ENCODE results near the gene PVALEF.

PVALEF gene

DNA sequence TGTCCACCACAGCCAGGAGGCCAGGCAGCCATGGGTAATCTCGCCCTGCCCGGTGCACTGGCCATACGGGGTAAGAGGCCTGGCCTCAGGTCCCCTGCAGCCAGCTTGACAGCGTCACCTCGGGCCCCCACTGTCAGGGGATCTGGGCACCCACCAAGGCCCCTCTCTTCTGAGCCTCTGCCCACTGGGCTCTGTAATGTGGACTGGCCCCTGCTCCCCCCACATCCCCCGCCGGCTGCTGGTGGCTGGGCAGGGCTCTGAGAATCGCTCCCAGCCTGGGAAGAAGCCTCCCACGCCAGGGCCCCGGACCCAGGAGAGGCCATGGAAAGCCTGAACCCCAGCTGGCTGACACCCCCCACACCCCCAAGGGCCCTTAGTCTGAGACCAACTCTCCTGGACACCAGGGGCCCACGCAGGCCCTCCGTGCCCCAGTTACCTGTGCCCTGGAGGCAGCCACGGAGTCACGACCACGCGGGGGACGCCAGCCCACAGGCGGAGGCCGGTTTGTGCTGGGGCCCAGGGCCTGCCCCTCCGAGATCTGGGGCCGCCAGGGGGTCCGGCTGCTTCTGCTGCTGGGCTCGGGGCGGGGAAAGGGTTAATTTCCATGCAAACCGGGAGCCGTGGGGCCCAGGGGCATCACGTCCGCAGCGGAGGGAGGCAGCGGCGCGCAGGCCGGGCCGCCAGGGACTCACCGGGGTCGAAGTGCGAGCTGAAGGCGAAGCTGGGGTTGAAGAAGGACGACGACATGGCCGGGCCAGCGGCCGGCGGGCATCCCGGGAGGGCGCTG lies at the start of gene PVALEF:
Gene PVALEF, plus strand, starts transcription at position 262 of the 787 bp plus-strand sequence. CDS start 15,720 bp downstream, outside the sequence.
- Mint-ChIP-seq H3K36me3 (no peaks in the 10 kb centered on the region), H3K27ac (no peak within 1 kb of the TSS), H3K4me3 (peak within 1 kb of the TSS; percentile 47), H3K9me3 (ENCODE audit: low read depth) (no peaks in the 10 kb centered on the region), H3K4me1 (ENCODE audit: low read depth) (peaks cover 3% of the 10 kb centered on the region), H3K27me3 (peaks cover 5% of the 10 kb centered on the region)

DNA sequence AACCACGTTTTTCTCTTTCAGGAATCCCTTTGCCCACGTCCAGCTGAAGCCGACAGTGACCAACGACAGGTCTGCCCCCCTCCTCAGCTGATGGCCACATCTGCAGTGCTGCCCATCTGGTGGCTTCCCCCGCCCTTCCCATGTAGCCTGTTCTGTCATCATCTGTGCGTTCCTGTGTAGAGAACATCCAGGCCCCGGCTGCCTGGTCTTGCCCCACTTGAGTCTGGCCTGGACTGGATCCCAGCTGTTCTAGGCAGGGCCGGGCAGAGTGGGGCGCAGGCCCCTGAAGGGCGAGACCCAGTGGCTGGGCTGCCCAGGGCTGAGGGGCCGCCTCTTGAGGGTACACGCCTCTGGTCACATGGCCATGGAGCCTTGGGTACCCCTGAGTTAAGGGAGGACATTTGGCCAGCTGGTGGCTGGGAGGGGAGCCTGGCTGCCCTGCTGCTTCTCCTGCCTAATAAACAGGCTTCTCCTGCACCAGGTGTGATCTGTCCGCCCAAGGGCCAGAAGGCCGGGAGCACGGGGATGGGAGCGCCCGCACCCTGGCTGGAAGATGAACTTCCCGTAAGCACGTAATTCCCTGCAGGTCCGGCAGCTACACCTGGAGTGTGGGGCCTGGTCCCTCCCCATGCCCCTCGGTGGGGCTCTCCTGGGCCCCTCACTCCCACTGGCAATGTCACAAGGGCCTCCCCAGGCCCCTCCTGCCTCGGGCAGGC lies 49.4 kb upstream of the PVALEF start:
- Mint-ChIP-seq H3K9me3 (ENCODE audit: low read depth) (no peaks in the 10 kb centered on the region), H3K4me1 (ENCODE audit: low read depth) (no peaks in the 10 kb centered on the region), H3K27me3 (no peaks in the 10 kb centered on the region), H3K4me3 (no peak overlapping the region), H3K36me3 (no peaks in the 10 kb centered on the region), H3K27ac (no peak overlapping the region)

DNA sequence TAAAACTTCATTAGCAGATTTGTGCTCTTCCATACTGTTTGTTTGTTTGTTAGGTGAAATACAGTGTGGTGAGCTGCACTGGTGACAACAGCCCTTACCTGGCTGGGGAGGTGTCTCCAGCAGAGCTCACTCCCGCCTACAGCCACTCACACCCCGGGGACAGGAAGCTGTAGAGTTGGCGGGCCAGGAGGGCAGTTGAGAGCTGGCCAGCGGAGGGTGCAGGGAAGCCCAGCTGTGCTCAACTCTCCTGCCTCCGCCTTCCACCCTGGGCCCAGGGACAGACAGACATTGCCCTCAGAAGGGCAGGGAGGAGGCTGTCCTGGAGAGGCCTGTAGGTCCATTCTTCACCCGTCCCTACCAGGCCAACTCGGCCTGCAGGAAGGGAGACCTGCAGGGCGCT lies 48.6 kb upstream of the PVALEF start:
- no peaks in the 10 kb centered on the region for H3K9me3 Mint-ChIP-seq (ENCODE audit: low read depth)
- H3K4me3 Mint-ChIP-seq = no peak overlapping the region
- no peak overlapping the region for H3K27ac Mint-ChIP-seq
- no peaks in the 10 kb centered on the region for H3K27me3 Mint-ChIP-seq
- H3K36me3 Mint-ChIP-seq = no peaks in the 10 kb centered on the region
- H3K4me1 Mint-ChIP-seq (ENCODE audit: low read depth) = no peaks in the 10 kb centered on the region

DNA sequence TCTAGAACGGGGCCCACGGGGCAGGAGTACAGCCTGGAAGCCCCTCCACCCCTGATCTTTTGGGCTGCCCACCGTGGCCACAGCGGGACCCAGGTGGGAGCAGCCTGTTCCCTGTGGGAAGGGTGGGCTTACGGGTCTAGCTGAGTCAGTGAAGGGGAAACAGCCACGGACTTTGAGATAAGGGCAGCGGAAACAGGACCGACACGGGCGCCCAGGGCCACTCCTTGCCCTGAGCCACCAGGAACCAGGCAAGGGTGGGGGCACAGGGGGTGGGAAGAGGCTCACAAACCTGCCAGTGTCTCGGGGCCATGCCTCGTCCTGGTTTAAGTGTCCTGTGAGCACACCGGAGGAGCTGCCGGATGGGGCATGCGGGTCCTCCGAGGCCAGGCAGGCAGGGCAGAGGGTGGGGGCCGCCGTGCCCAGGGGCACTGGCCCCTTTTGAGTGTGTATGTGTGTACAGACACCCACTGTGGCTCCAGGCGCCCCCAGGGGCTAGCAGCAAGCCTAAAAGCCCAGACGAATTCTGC lies 47.6 kb upstream of the PVALEF start:
- no peak overlapping the region for H3K4me3 Mint-ChIP-seq

DNA sequence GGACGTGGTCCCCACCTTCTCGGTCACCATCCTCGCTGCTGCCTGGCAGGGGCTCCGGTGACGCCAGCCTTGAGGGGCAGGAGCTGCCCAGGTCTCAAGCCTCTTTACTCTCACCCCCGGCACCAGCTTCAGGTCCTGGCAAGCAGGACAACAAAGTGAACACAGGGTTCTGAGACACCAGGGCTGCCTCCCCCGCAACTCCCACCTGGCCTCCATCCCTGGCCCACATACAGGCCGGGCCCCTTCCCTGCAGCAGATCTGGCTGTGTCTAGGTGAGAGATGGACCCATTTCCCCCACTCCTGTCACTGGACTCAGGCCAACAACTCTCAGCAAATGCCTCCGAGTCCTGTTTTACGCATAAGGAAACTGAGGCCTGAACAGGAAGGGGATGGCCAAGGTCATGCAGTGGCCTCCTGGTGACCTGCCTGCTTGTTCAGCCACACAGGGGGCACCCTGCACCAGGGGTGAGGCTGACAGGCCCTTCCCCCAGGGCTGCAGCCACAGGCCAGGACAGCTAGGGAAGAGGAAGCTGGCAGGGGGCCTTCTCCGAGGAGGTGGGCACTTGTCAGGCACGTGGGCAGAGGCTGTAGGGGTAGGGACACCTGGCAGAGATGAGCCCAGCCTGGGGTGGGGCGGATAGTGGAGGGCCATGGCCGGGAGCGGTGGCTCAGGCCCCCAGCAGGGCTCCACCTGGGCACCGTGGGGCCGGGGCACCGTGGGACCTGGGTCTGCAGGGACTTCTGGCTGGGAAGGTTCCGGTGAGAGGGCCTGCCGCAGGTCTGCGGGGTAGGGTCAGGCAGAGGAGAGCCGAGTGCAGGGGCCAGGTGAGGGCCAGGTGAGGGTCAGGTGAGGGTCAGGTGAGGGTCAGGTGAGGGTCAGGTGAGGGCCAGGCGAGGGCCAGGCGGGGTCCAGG lies 46.7 kb upstream of the PVALEF start:
- Mint-ChIP-seq H3K36me3 (no peaks in the 10 kb centered on the region), H3K27ac (no peak overlapping the region), H3K27me3 (no peaks in the 10 kb centered on the region), H3K4me3 (peak overlapping the region; percentile 37), H3K4me1 (ENCODE audit: low read depth) (no peaks in the 10 kb centered on the region), H3K9me3 (ENCODE audit: low read depth) (no peaks in the 10 kb centered on the region)

More for the DNA sequence above, 47.6 kb upstream of the PVALEF start:
- Mint-ChIP-seq H3K27me3 (no peaks in the 10 kb centered on the region), H3K27ac (no peak overlapping the region), H3K36me3 (no peaks in the 10 kb centered on the region), H3K9me3 (ENCODE audit: low read depth) (no peaks in the 10 kb centered on the region), H3K4me1 (ENCODE audit: low read depth) (no peaks in the 10 kb centered on the region)

DNA sequence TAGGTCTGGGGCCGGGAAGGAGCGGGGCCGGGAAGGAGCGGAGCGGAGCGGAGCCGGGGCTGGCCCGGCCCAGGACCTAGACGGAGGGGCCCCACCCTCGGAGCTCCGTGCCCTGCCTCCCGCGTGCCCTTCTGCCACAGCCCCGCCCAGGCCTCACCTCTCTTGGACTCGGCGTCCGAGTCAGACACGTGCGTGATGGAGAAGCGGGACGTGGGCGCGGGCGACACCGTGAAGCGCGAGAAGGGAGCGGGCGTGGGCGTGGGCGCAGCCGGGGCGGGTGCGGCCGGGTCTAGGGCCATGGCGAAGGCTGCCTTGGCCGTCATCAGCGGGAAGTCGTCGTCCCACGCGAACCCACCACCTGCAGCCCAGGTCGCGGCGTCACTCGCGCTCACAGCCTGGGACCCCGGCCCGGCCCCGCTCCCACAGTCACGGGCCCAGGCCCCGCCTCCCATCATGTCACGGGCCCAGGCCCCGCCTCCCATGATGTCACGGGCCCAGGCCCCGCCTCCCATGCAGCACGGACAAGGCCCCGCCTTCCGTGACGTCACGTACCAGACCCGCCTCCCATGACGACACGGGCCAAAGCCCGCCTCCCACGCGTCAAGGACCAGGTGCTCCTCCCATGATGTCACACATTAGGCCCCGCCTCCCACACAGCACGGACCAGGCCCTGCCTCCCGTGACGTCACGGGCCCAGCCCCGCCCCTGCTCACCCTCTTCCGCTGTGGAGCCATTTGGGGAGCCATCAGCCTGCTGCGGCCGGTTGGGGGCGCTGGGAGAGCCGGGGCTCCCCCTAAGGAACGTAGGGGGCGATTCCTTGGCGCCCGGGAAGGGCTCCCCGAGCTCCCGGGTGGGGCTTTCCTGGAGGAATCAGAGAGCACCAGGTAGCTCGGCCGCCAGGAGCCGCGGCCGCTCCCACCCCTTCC lies 45.8 kb upstream of the PVALEF start:
- H3K4me1 Mint-ChIP-seq (ENCODE audit: low read depth) = no peaks in the 10 kb centered on the region
- no peak overlapping the region for H3K27ac Mint-ChIP-seq

DNA sequence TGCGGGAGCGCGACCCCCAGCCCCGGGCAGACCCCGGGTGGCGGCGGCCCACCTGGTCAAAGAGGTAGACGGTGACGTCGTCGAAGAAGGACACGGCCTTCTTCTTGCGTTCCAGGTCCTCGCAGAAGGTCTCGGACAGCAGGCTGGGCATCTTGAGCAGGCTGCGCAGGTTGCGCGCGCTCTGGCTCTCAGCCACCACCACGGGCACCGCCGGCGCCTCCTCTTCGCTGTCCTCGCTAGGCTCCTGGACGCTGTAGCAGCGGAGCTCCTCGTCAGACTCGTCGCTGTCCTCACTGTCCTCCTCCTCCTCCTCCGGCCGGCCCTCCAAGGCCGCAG lies 45.2 kb upstream of the PVALEF start:
- Mint-ChIP-seq H3K9me3 (ENCODE audit: low read depth) (no peaks in the 10 kb centered on the region), H3K27ac (no peak overlapping the region), H3K36me3 (no peaks in the 10 kb centered on the region), H3K27me3 (no peaks in the 10 kb centered on the region), H3K4me1 (ENCODE audit: low read depth) (no peaks in the 10 kb centered on the region), H3K4me3 (no peak overlapping the region)

More for the DNA sequence above, 45.8 kb upstream of the PVALEF start:
- H3K36me3 Mint-ChIP-seq = no peaks in the 10 kb centered on the region
- H3K27me3 Mint-ChIP-seq = no peaks in the 10 kb centered on the region
- no peaks in the 10 kb centered on the region for H3K9me3 Mint-ChIP-seq (ENCODE audit: low read depth)
- H3K4me3 Mint-ChIP-seq = peak overlapping the region; percentile 49

DNA sequence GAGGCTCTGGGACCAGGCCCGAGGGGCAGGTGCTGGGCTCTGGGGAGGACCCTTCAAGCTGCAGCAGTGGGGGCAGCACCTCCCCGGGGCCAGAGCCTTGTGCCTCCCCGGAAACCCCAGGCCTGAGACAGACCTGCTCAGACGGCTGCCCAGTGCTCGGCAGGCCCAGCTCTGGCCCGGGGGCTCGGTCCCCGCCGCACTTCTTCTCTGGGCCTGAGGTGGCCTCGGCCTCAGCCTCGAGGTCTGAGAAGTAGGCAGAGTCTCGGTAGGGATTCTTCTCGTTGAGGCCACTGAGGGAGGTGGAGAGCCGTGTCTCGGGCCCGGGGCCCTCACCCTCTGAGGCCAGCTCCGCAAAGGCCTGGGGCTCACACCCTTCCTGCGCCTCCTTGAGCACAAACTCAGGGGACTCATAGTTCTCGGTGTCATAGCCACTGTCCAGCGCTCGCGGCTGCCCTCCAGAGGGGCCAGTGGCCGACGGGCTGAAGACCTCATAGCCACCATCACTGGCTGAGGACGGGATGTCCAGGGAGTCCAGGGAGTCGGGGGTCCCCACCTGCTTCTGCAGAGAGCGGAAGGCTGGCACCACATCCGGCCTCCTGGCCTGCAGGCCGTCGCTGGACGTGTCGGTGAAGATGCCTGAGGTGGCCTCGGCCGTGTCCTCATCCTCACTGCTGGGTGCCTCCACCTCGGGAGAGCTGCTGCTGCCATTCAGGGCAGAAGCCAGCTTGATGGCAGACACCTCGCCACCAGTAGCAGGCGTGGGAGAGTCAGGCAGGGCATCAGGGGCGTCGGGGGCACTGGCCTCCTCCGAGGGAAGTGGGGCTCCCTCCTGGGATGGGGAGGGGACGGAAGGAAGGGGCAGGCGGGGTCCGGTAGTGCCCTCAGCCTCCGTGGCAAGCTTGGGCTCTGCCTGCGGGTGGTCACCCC lies 44.3 kb upstream of the PVALEF start:
- Mint-ChIP-seq H3K36me3 (no peaks in the 10 kb centered on the region), H3K4me1 (ENCODE audit: low read depth) (no peaks in the 10 kb centered on the region), H3K9me3 (ENCODE audit: low read depth) (no peaks in the 10 kb centered on the region), H3K27me3 (no peaks in the 10 kb centered on the region), H3K27ac (no peak overlapping the region), H3K4me3 (no peak overlapping the region)

DNA sequence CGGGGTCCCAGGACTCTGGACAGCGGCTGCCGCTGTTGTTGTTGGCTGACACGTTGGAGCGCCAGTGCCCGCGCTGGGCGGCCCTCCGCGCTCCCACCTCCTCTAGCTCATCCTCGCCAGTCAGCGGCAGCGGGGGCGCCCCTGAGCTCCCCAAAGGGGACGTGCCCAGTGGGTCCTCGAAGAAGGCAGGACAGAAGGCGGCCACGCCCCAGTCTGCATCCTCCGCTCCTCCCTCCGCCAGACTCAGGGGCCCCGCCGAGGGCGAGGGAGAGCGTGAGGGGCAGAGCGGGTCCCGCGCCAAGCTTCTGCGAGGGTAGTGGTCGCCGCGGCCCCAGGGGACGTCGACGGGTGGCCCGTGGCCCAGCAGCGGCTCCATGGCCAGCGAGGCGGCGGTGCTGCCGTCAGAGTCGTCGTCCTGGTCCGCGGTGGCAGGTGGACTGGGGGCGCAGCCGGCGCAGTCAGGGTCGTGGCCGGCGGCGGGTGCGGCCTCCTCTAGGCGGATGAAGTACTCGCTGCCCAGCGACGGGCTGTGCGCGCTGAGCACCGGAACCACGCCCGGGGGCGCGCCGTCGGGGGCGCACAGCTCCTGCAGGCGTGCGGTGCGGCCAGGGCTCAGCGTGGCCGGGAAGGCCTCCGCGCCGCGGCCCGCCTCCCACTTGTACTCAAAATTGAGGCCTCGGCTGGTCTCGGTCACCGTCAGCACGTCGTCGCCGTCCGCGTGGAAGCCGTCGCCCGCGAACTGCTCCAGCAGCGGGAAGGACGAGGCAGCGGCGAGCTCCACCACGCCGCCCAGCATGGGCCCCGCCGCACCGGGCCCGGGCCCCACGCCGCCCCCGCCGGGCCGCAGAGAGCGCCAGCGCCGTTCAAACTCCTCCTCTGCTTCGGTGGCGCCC lies 43.2 kb upstream of the PVALEF start:
- no peaks in the 10 kb centered on the region for H3K27me3 Mint-ChIP-seq
- no peak overlapping the region for H3K4me3 Mint-ChIP-seq
- H3K4me1 Mint-ChIP-seq (ENCODE audit: low read depth) = no peaks in the 10 kb centered on the region
- no peak overlapping the region for H3K27ac Mint-ChIP-seq
- H3K9me3 Mint-ChIP-seq (ENCODE audit: low read depth) = no peaks in the 10 kb centered on the region
- no peaks in the 10 kb centered on the region for H3K36me3 Mint-ChIP-seq

DNA sequence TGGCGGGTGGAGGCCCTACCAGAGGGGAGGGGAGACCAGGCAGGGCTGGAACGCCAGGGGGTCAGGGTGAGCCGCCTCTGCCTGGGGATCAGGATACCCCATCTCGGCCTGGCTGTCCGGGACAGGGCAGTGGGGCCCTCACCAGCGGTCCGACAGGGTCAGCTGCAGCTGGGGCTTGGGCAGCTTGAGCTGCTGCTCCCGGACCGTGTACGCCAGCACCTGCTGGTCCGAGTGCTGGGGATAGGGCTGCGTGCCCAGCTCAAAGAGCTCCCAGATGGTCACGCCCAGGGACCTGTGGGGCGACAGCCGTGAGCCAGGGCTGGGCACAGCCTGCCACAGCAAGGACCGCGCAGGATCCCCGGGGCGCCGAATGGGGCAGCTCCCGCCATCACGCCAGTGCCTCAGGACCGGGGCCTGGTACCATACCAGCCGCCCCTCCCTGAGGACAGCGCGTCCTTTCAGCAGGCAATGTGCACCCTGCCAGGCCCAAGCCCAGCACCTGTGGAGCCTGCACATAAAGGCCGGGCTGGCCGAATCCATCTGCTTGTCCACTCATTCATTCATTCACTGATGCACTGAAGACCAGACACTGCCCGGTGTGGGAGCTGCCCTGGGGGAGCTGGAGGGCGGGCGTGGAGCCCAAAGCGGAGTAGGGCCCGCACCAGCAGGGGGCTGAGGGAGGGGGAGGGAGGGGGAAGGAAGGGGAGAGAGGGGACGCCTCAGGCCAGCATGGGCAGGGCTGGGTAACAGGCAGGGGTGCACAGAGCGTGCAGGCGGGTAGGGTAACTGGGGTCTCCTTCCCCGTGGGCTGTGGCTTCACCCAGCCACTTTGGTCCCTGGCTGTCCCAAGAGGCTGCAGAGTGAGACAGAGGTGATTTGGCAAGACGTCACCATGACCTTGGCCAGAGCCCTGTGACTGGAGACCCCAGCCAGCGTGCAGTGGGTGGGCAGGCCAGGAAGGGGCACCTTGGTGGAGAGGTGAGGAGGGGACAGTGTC lies 42.0 kb upstream of the PVALEF start:
- H3K27ac Mint-ChIP-seq = no peak overlapping the region
- H3K4me3 Mint-ChIP-seq = no peak overlapping the region
- H3K27me3 Mint-ChIP-seq = no peaks in the 10 kb centered on the region
- no peaks in the 10 kb centered on the region for H3K36me3 Mint-ChIP-seq
- H3K9me3 Mint-ChIP-seq (ENCODE audit: low read depth) = no peaks in the 10 kb centered on the region
- H3K4me1 Mint-ChIP-seq (ENCODE audit: low read depth) = no peaks in the 10 kb centered on the region

DNA sequence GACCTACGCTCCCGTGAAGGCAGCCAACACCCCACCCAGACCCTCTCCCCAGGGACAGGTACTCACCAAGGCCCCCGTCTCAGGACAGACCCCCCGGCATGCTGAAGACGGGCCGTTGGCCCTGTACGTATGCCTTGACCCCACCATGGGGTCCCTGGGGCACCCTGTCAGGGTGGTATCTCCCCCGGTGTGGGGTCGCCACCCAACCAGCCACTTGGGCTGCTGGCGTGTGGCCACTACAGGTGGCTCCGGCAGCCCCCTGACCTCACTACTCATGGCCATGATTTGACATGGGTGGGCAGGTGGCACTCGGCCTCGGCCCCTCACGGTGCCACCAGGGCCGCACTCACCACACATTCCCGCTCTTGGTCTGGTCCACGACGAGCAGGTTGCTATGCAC lies 40.9 kb upstream of the PVALEF start:
- Mint-ChIP-seq H3K4me3 (no peak overlapping the region), H3K36me3 (no peaks in the 10 kb centered on the region), H3K9me3 (ENCODE audit: low read depth) (no peaks in the 10 kb centered on the region), H3K4me1 (ENCODE audit: low read depth) (no peaks in the 10 kb centered on the region), H3K27ac (no peak overlapping the region), H3K27me3 (no peaks in the 10 kb centered on the region)
